Globus pallidus (tissue), 1 donor: Measurements from ENCODE around the gene ALK.
"Not testable (repeated sequence)": the region's sequence is repeated elsewhere in the genome, so short reads cannot be mapped to it uniquely, and the experiment has no call there.

Experiments
- DNase-seq: peaks from one replicate; pipeline ENCODE4 v3.0.0-alpha.2; 2015; ENCODE audit warnings: low spot score

Gene ALK

GRCh38 chr2:29753671-29754444, 167.5 kb downstream of the ALK start:
- DNase-seq: no peak

- no peak for DNase-seq
Observed at GRCh38 chr2:29751390-29751789, 170.0 kb downstream of the ALK start.

GRCh38 chr2:29750463-29750862, 170.9 kb downstream of the ALK start:
- DNase-seq: not testable (repeated sequence)

- DNase-seq: no peak
Observed at GRCh38 chr2:29749843-29750242, 171.5 kb downstream of the ALK start.

- DNase-seq: no peak
Observed at GRCh38 chr2:29749041-29749440, 172.3 kb downstream of the ALK start.

- DNase-seq: no peak
Observed at GRCh38 chr2:29747786-29748470, 173.5 kb downstream of the ALK start.

- no peak for DNase-seq
Observed at GRCh38 chr2:29744976-29745375, 176.4 kb downstream of the ALK start.

- DNase-seq: no peak
Observed at GRCh38 chr2:29743516-29743915, 177.9 kb downstream of the ALK start.

GRCh38 chr2:29742656-29743055, 178.7 kb downstream of the ALK start:
- DNase-seq: peak; percentile 22

- no peak for DNase-seq
Observed at GRCh38 chr2:29741132-29741531, 180.3 kb downstream of the ALK start.

GRCh38 chr2:29733965-29734364, 187.4 kb downstream of the ALK start:
- DNase-seq: no peak

GRCh38 chr2:29733213-29733612, 188.2 kb downstream of the ALK start:
- no peak for DNase-seq

- DNase-seq: no peak
Observed at GRCh38 chr2:29731948-29732347, 189.4 kb downstream of the ALK start.

GRCh38 chr2:29729932-29730331, 191.5 kb downstream of the ALK start:
- no peak for DNase-seq

GRCh38 chr2:29729401-29729800, 192.0 kb downstream of the ALK start:
- DNase-seq: no peak

GRCh38 chr2:29726976-29727375, 194.4 kb downstream of the ALK start:
- DNase-seq: no peak

GRCh38 chr2:29725610-29726009, 195.8 kb downstream of the ALK start:
- DNase-seq: no peak

- DNase-seq: no peak
Observed at GRCh38 chr2:29724282-29724681, 197.1 kb downstream of the ALK start.

GRCh38 chr2:29723255-29724001, 198.0 kb downstream of the ALK start:
- DNase-seq: no peak

GRCh38 chr2:29719639-29720038, 201.7 kb downstream of the ALK start:
- no peak for DNase-seq

GRCh38 chr2:29718076-29718686, 203.2 kb downstream of the ALK start:
- peak; percentile 20 for DNase-seq

GRCh38 chr2:29715655-29716054, 205.7 kb downstream of the ALK start:
- DNase-seq: no peak
